ENCODE measurements around the gene FKBP15. TPM values are rescaled to one million over a fixed set of nuclear protein-coding genes. Genes with fewer than 3 reads are reported as not detected.

Gene FKBP15
- total and polyA plus RNA-seq, 2 of the 8 experiments (the other 6 are each of a cell fraction or from before 2014, with no cell fraction given), result 9.9 to 13.8 TPM

DNA sequence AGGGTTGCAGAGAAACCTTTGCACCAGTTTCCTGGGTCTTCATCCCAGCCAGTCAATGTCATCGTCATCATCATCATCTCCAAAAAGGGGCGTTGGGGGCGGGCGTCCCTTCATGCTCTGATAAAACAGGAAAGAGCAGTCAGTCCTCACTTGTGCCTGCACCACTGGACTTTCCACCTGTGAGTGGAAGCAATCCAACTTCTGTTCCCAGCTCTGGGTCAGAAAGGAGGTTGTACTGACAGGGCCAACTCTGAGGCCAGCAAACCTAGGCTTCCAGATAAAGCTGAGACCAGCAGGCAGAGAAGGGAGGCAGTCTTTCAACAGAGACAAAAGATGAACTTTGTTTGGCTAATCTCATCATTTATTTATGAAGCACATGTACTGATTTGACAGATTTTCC, 55.0 kb downstream of the FKBP15 start:
- Histone ChIP-seq H3K4ac (replicated peaks; ENCODE audit: insufficient read length, low read depth, low read length) (no peak overlapping the region), H3K56ac (replicated peaks; ENCODE audit: insufficient read length, low read depth, low read length) (no peak overlapping the region), H3K4me3 (ENCODE audit: extremely low read depth in 1 of 4, insufficient read depth in 2 of 4, low read depth in 3 of 4, low read length in 4 of 4) (no peak overlapping the region), H2BK5ac (ENCODE audit: low read depth, low read length) (no peak overlapping the region), H2BK15ac (ENCODE audit: low read length) (no peak overlapping the region), H3K4me1 (replicated peaks in 1 of 4; ENCODE audit: control insufficient read depth in 3 of 4, insufficient read depth in 4 of 4, low read length in 3 of 4) (peaks cover 0 to 6% (median 5%) of the 10 kb centered on the region in 4 experiments; a peak in 5 of 7 replicates), H4K20me1 (replicated peaks in 1 of 2; ENCODE audit: control insufficient read depth in 1 of 2, insufficient read depth in 2 of 2, low read length in 2 of 2) (no peaks in the 10 kb centered on the region), H4K91ac (replicated peaks; ENCODE audit: insufficient read length, low read length) (no peak overlapping the region), H3K9me3 (ENCODE audit: insufficient read depth in 2 of 2, low read depth in 1 of 2, low read length in 1 of 2) (no peaks in the 10 kb centered on the region), H3K36me3 (ENCODE audit: control insufficient read depth in 2 of 4, insufficient read depth in 4 of 4, low read length in 3 of 4) (peaks cover 11 to 39% (median 27%) of the 10 kb centered on the region in 4 experiments; a peak in 7 of 8 replicates), H3K14ac (ENCODE audit: insufficient read length) (no peak overlapping the region), H2BK12ac (ENCODE audit: low read depth, low read length) (no peak overlapping the region), H4K8ac (ENCODE audit: extremely low read depth, insufficient read depth, low read length) (no peak overlapping the region), H2AFZ (ENCODE audit: low read length) (no peak overlapping the region), H2BK20ac (ENCODE audit: low read length) (no peak overlapping the region), H3K27me3 (replicated peaks in 1 of 4; ENCODE audit: control insufficient read depth in 3 of 4, extremely low read depth in 1 of 4, insufficient read depth in 3 of 4, low read length in 3 of 4) (no peaks in the 10 kb centered on the region), H3K4me2 (ENCODE audit: insufficient read depth in 1 of 2, low read depth in 2 of 2, low read length in 2 of 2) (no peak overlapping the region), H3K23ac (ENCODE audit: insufficient read length) (no peak overlapping the region), H3K23me2 (ENCODE audit: low read depth, low read length) (no peaks in the 10 kb centered on the region), H4K5ac (ENCODE audit: insufficient read length, low read depth, low read length) (no peak overlapping the region), H2BK120ac (replicated peaks; ENCODE audit: low read depth, low read length) (no peak overlapping the region), H3K9ac (replicated peaks in 1 of 4; ENCODE audit: extremely low read depth in 1 of 4, low read depth in 3 of 4, low read length in 3 of 4) (no peak overlapping the region), H3K79me1 (ENCODE audit: low read depth, low read length) (no peaks in the 10 kb centered on the region), H3K18ac (ENCODE audit: extremely low read depth, low read length) (no peak overlapping the region), H3K27ac (ENCODE audit: low read depth, low read length) (no peak overlapping the region), H2AK5ac (ENCODE audit: low read depth, low read length) (no peak overlapping the region), H3K79me2 (ENCODE audit: control insufficient read depth in 1 of 2, insufficient read depth in 2 of 2, low read length in 2 of 2) (no peaks in the 10 kb centered on the region)
- DNase-seq (ENCODE audit: low read depth in 1 of 2, low spot score in 2 of 2), result no peak
- CTCF ChIA-PET (ENCODE audit: partially characterized antibody), result interaction anchor here (1.3 to 1.4 kb wide), 2 partner anchors 9 to 10 kb away, joined by 4 to 5 read pairs; no protein-coding TSS in a partner anchor
- FAIRE-seq, result no peak
- POLR2A ChIA-PET (ENCODE audit: partially characterized antibody), result no interaction called here
- 69% methylated on average over 4 of the region's 4 CpGs; no CpG with 5 or more reads in 1 of the 2 experiments for WGBS, 2 experiments (ENCODE audit: extremely low coverage in 1 of 2, insufficient coverage in 1 of 2, insufficient read length in 1 of 2, insufficient replicate concordance in 2 of 2, low coverage in 1 of 2, low lambda C conversion rate in 2 of 2, missing lambda C conversion rate in 1 of 2)
- TF ChIP-seq CTBP2 (IDR thresholded peaks at IDR 0.05; ENCODE audit: borderline replicate concordance, insufficient read depth, insufficient read length, low read length), result no peak
- no peak for TF ChIP-seq SIRT6 (IDR thresholded peaks at IDR 0.05; ENCODE audit: low read length)
- TF ChIP-seq USF2 (IDR thresholded peaks at IDR 0.05; ENCODE audit: low read length), result no peak
- TF ChIP-seq, protein P1, sequence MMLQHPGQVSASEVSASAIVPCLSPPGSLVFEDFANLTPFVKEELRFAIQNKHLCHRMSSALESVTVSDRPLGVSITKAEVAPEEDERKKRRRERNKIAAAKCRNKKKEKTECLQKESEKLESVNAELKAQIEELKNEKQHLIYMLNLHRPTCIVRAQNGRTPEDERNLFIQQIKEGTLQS (IDR thresholded peaks at IDR 0.05; ENCODE audit: insufficient read depth, low read depth, low read length), result no peak
- TF ChIP-seq EGR1 (IDR thresholded peaks at IDR 0.05; ENCODE audit: borderline replicate concordance, low read depth, low read length), result no peak
- no peak for TF ChIP-seq POLR2AphosphoS5 (IDR thresholded peaks at IDR 0.05; ENCODE audit: low read depth, low read length)
- TF ChIP-seq BCL11A (IDR thresholded peaks at IDR 0.05; ENCODE audit: low read depth in 2 of 2, low read length in 2 of 2), result no peak
- TF ChIP-seq NANOG (IDR thresholded peaks at IDR 0.05; ENCODE audit: insufficient read depth, low read depth, low read length, poor library complexity, severe bottlenecking), result no peak
- TF ChIP-seq RBBP5 (IDR thresholded peaks at IDR 0.05; ENCODE audit: borderline replicate concordance, low read depth, low read length), result no peak
- no peak for TF ChIP-seq BRCA1 (IDR thresholded peaks at IDR 0.05; ENCODE audit: low read depth, low read length)

Data from H1 (cell line).